Lower leg skin (tissue), 3 donors: ENCODE results near the gene SPSB3.

Source experiments
- CTCF ChIP-seq, 3 donors: fragments of 450-650 bp; IDR thresholded peaks; one replicate each; pipeline ENCODE4 v1.5.1; 2016; ENCODE audit warnings: antibody characterized with exemption in 3 of 3, mild to moderate bottlenecking in 3 of 3, moderate library complexity in 2 of 3
- POLR2A ChIP-seq, 2 donors: fragments of 450-650 bp; IDR thresholded peaks; one replicate each; pipeline ENCODE4 v1.6.1; 2016 to 2017; ENCODE audit warnings: antibody characterized with exemption in 2 of 2, mild to moderate bottlenecking in 1 of 2, moderate library complexity in 1 of 2

GRCh38 chr16:1819611-1820010 is 37.2 kb upstream of the SPSB3 start:
- TF ChIP-seq CTCF (IDR thresholded peaks at IDR 0.05) (no peak), POLR2A (IDR thresholded peaks at IDR 0.05) (no peak)
